Ovary (tissue), 3 donors: ENCODE measurements around the gene AFAP1L2.
"Not testable (repeated sequence)": the region's sequence is repeated elsewhere in the genome, so short reads cannot be mapped to it uniquely, and the experiment has no call there.

Experiments
- EP300 ChIP-seq: sonication (generic); formaldehyde crosslinking; IDR thresholded peaks from one replicate; pipeline ENCODE4 v1.6.1; 2017; ENCODE audit warnings: antibody characterized with exemption
- POLR2A ChIP-seq: fragments of 450-650 bp; IDR thresholded peaks from one replicate; pipeline ENCODE4 v1.6.1; 2017; ENCODE audit warnings: antibody characterized with exemption, mild to moderate bottlenecking, moderate library complexity
- TF ChIP-seq, protein P1 (sequence below), 3 donors: fragments of 450-650 bp in 2 of 3; fragments of 200-600 bp in 1 of 3; IDR thresholded peaks; one replicate each; pipeline versions ENCODE4 v1.5.1 to v1.8.0; 2016 to 2022; ENCODE audit warnings: antibody characterized with exemption in 3 of 3, mild to moderate bottlenecking in 1 of 3
- donor health status: DM: no; HTN: no; CAD: no.

DNA sequence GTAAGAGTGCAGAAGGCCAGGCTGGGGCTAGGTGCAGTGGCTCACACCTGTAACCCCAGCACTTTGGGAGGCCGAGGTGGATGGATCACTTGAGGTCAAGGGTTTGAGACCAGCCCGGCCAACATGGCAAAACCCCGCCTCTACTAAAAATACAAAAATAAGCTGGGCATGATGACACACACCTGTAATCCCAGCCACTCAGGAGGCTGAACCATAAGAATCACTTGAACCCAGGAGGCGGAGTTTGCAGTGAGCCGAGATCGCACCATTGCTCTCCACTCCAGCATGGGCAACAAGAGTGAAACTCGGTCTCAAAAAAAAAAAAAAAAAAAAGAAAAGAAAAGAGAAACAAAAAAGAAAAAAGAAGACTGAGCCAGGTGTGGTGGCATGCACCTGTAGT lies 55.2 kb downstream of the AFAP1L2 start:
- TF ChIP-seq, protein P1, sequence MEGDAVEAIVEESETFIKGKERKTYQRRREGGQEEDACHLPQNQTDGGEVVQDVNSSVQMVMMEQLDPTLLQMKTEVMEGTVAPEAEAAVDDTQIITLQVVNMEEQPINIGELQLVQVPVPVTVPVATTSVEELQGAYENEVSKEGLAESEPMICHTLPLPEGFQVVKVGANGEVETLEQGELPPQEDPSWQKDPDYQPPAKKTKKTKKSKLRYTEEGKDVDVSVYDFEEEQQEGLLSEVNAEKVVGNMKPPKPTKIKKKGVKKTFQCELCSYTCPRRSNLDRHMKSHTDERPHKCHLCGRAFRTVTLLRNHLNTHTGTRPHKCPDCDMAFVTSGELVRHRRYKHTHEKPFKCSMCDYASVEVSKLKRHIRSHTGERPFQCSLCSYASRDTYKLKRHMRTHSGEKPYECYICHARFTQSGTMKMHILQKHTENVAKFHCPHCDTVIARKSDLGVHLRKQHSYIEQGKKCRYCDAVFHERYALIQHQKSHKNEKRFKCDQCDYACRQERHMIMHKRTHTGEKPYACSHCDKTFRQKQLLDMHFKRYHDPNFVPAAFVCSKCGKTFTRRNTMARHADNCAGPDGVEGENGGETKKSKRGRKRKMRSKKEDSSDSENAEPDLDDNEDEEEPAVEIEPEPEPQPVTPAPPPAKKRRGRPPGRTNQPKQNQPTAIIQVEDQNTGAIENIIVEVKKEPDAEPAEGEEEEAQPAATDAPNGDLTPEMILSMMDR (IDR thresholded peaks at IDR 0.05), result not testable (repeated sequence)
- not testable (repeated sequence) for TF ChIP-seq EP300, POLR2A
